Thyroid gland (tissue), 4 donors: ENCODE data around the gene HRG. TPM values are rescaled to one million over a fixed set of nuclear protein-coding genes. Genes with fewer than 3 reads are reported as not detected.

Source experiments
- DNase-seq, 2 donors: peaks; one replicate each; pipeline ENCODE4 v3.0.0-alpha.2; 2019
- H3K27ac ChIP-seq, 3 donors: fragments of 200-600 bp; sonication (generic); 1 replicate in 2 of 3; 2 replicates in 1 of 3; pipeline ENCODE4 v1.5.1; 2016 to 2019; ENCODE audit warnings: mild to moderate bottlenecking in 1 of 3, moderate library complexity in 1 of 3
- H3K27me3 ChIP-seq: fragments of 200-600 bp; sonication (generic); one replicate; pipeline ENCODE4 v1.5.1; 2019
- H3K36me3 ChIP-seq, 2 donors: fragments of 200-600 bp; sonication (generic); one replicate each; pipeline ENCODE4 v1.5.1; 2016 to 2019
- H3K4me1 ChIP-seq, 2 donors: fragments of 200-600 bp; sonication (generic); one replicate each; pipeline ENCODE4 v1.5.1; 2017 to 2019
- H3K4me3 ChIP-seq, 3 donors: fragments of 200-600 bp; sonication (generic); replicated peaks in 1 of 3; 1 replicate in 2 of 3; 2 replicates in 1 of 3; pipeline ENCODE4 v1.5.1; 2016; ENCODE audit warnings: mild to moderate bottlenecking in 1 of 3
- H3K9me3 ChIP-seq: fragments of 200-600 bp; sonication (generic); one replicate; pipeline ENCODE4 v1.5.1; 2017
- POLR2A ChIP-seq, 2 donors: fragments of 450-650 bp; IDR thresholded peaks; one replicate each; pipeline ENCODE4 v1.6.1; 2017; ENCODE audit warnings: antibody characterized with exemption in 2 of 2, mild to moderate bottlenecking in 2 of 2, moderate library complexity in 1 of 2
- WGBS, 2 donors: methylation state at CpG; one replicate each; pipeline ENCODE4 v1.1.5; 2017; 5-methylcytosine and 5-hydroxymethylcytosine counted together
- intact Hi-C: fragments of 100-400 bp; cut with DNase I; formaldehyde crosslinking; loops from one replicate; pipeline ENCODE4 v1.15.1; 2023
- total RNA-seq, 4 donors: library from RNA; depleted of rRNA; stranded (reverse); fragments of >200 nt; gene quantifications; one replicate each; pipeline ENCODE4 v1.2.3, GENCODE V29; 2016
- TF ChIP-seq, protein P1 (sequence below), 6 experiments: fragments of 200-600 bp in 3 of 6; fragments of 450-650 bp in 3 of 6; sonication (generic) in 3 of 6; IDR thresholded peaks; one replicate each; pipeline ENCODE4 v1.5.1; 2016 to 2019; ENCODE audit warnings: antibody characterized with exemption in 6 of 6, mild to moderate bottlenecking in 2 of 6, inconsistent platforms in 1 of 6, moderate library complexity in 1 of 6

The HRG gene, protein sequence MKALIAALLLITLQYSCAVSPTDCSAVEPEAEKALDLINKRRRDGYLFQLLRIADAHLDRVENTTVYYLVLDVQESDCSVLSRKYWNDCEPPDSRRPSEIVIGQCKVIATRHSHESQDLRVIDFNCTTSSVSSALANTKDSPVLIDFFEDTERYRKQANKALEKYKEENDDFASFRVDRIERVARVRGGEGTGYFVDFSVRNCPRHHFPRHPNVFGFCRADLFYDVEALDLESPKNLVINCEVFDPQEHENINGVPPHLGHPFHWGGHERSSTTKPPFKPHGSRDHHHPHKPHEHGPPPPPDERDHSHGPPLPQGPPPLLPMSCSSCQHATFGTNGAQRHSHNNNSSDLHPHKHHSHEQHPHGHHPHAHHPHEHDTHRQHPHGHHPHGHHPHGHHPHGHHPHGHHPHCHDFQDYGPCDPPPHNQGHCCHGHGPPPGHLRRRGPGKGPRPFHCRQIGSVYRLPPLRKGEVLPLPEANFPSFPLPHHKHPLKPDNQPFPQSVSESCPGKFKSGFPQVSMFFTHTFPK
- total RNA-seq, result under 1 TPM in 1 of 4 donors, not detected in 3; 0.34 TPM

DNA sequence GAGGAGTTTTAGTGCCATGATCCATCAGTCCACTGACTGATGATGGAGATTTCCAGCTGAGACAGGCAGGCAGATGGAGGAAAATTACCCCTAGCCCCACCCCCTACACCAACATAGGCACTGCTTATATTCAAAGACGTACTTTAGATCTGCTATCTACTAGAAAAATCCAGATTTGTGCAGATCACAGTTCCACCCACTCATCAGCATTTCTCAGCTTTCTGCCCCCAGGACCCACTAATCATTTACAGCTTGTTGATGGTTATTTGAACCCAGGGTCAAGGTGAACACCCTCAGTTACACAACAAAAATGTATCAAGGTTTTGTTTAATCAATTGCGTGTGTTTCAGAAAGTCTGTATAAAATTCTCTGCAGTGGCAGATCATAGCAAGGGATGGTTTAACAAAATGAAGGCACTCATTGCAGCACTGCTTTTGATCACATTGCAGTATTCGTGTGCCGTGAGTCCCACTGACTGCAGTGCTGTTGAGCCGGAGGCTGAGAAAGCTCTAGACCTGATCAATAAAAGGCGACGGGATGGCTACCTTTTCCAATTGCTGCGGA is at the start of gene HRG:
TSS of gene HRG (plus strand) at position 390 of the 564 bp plus-strand sequence. CDS start at position 408, 18 bp downstream.
- no peak for DNase-seq
- H3K4me1 ChIP-seq, result no peaks in the 10 kb centered on the region
- TF ChIP-seq, protein P1, sequence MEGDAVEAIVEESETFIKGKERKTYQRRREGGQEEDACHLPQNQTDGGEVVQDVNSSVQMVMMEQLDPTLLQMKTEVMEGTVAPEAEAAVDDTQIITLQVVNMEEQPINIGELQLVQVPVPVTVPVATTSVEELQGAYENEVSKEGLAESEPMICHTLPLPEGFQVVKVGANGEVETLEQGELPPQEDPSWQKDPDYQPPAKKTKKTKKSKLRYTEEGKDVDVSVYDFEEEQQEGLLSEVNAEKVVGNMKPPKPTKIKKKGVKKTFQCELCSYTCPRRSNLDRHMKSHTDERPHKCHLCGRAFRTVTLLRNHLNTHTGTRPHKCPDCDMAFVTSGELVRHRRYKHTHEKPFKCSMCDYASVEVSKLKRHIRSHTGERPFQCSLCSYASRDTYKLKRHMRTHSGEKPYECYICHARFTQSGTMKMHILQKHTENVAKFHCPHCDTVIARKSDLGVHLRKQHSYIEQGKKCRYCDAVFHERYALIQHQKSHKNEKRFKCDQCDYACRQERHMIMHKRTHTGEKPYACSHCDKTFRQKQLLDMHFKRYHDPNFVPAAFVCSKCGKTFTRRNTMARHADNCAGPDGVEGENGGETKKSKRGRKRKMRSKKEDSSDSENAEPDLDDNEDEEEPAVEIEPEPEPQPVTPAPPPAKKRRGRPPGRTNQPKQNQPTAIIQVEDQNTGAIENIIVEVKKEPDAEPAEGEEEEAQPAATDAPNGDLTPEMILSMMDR (IDR thresholded peaks at IDR 0.05), result no peak
- TF ChIP-seq POLR2A (IDR thresholded peaks at IDR 0.05), result no peak
- no peaks in the 10 kb centered on the region for H3K36me3 ChIP-seq
- WGBS, 2 donors, result 92 to 94% methylated on average over 8 of the region's 8 CpGs
- intact Hi-C loops, result no loop called here
- H3K27me3 ChIP-seq, result no peaks in the 10 kb centered on the region
- H3K4me3 ChIP-seq, result no peak within 1 kb of the TSS
- no peaks in the 10 kb centered on the region for H3K9me3 ChIP-seq
- H3K27ac ChIP-seq, result no peak within 1 kb of the TSS

DNA sequence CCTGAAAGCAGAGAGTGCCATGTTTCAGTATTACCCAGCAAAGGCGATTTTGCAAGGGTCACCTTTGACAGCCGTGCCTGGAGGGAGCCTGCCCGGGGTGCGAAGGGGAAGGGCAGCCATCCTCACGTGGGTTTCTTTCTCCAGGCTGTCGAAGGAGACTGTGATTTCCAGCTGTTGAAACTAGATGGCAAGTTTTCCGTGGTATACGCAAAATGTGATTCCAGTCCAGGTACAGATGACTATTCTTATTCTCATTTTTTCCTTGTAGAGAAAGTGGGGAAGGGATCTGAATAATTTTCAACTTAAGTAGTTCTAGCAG is 49.6 kb upstream of the HRG start:
- TF ChIP-seq, protein P1 (IDR thresholded peaks at IDR 0.05), result no peak
- TF ChIP-seq POLR2A (IDR thresholded peaks at IDR 0.05), result no peak
- H3K9me3 ChIP-seq, result no peaks in the 10 kb centered on the region
- WGBS, 2 donors, result 86 to 89% methylated on average over 8 of the region's 8 CpGs
- no peak overlapping the region for H3K4me3 ChIP-seq
- H3K27me3 ChIP-seq, result no peaks in the 10 kb centered on the region
- peaks cover 3 to 9% of the 10 kb centered on the region in 2 donors for H3K4me1 ChIP-seq
- H3K36me3 ChIP-seq, result no peaks in the 10 kb centered on the region
- DNase-seq, result no peak
- intact Hi-C loops, result loop anchor here (5.0 to 10.0 kb wide), 2 partner anchors 139 to 206 kb away; no protein-coding TSS in a partner anchor
- no peak overlapping the region for H3K27ac ChIP-seq

DNA sequence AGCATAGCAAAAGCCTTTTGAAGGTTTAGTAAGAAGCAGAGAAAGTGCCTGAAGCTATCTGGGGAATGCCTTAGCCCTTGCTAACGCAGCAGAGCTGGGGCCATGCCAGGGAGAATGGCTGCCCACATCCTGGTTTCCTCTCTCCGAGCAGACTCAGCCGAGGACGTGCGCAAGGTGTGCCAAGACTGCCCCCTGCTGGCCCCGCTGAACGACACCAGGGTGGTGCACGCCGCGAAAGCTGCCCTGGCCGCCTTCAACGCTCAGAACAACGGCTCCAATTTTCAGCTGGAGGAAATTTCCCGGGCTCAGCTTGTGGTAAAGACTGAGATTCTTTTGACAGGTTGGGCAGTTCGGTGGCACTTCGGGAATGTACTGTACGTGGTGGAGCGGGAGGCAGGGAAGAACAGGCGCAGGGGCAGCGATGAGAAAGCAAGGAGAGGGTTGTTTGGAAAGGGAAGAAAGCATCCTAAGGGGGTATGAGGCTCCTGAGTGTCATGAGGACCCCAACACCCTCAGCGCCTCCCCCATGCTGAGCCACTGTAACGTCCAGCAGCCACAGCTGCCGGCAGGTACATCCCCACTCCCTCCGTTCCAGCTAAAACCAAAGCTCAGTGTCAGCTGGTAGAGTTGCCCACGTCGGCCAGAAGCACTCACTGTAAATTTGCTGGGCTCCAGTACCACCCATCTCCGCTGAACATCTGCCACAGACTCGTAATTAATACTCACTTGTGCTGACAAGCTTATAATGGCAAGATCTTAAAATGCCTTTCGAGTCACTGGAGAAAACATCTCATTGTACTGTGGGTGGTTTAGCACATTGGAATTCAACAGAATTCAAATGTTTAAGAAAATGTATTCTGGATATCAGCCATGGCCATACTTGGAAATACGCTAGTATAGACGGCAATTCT is 48.5 kb upstream of the HRG start:
- no peaks in the 10 kb centered on the region for H3K9me3 ChIP-seq
- TF ChIP-seq POLR2A (IDR thresholded peaks at IDR 0.05), result no peak
- TF ChIP-seq, protein P1 (IDR thresholded peaks at IDR 0.05), result peak; percentile 55 to 89 (median 72)
- no peaks in the 10 kb centered on the region for H3K27me3 ChIP-seq
- H3K36me3 ChIP-seq, result no peaks in the 10 kb centered on the region
- H3K4me1 ChIP-seq, result peaks cover 3 to 9% of the 10 kb centered on the region in 2 donors
- 20 to 25% methylated on average over 29 to 30 of the region's 31 CpGs for WGBS, 2 donors
- intact Hi-C loops, result loop anchor here (5.0 to 10.0 kb wide), 2 partner anchors 138 to 205 kb away; no protein-coding TSS in a partner anchor
- DNase-seq, result peak; percentile 87 to 90
- no peak overlapping the region for H3K4me3 ChIP-seq
- no peak overlapping the region for H3K27ac ChIP-seq

DNA sequence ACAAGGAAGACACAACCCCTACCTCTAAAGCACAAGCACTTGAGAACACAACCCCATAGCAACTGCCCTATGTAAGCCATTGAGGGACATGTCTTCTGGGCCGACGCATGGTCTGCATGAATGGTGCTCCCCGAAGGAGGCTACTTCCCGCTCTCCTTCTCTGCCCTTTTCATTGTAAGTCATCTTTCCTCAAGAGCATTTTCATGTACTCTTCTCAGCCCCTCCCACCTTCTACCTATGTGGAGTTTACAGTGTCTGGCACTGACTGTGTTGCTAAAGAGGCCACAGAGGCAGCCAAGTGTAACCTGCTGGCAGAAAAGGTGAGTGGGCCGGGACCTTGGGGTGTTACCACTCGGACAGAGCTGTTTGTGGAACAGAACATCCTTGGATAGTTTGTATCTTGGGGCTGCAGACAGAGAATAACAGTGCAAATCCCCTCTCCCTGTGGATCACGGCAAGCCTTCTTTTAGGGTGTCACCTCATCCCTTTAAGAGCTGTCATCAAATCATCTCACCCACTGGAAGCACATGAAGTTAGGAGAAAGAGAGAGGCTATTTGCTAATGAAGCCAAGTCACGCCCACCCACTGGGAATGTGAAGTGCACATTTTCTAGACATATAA is 47.4 kb upstream of the HRG start:
- no peak overlapping the region for H3K27ac ChIP-seq
- TF ChIP-seq, protein P1 (IDR thresholded peaks at IDR 0.05), result no peak
- no peak for TF ChIP-seq POLR2A (IDR thresholded peaks at IDR 0.05)
- WGBS, 2 donors, result 43 to 48% methylated on average over 8 of the region's 8 CpGs
- intact Hi-C loops, result loop anchor here (5.0 to 10.0 kb wide), 2 partner anchors 136 to 204 kb away; no protein-coding TSS in a partner anchor
- DNase-seq, result peak in 1 of 2 donors; percentile 12
- H3K4me1 ChIP-seq, result peaks cover 3 to 9% of the 10 kb centered on the region in 2 donors
- no peaks in the 10 kb centered on the region for H3K27me3 ChIP-seq
- no peaks in the 10 kb centered on the region for H3K9me3 ChIP-seq
- no peaks in the 10 kb centered on the region for H3K36me3 ChIP-seq
- no peak overlapping the region for H3K4me3 ChIP-seq
